Fibroblast of lung (primary cell): ENCODE measurements around the gene GSE1.

Source experiments
- EZH2 ChIP-seq: IDR thresholded peaks from 2 replicates; pipeline ENCODE4 v1.5.1; 2012; ENCODE audit warnings: low read length, control low read depth, mild to moderate bottlenecking; ENCODE audit errors: missing control alignments
- TF ChIP-seq, protein P1 (sequence below), 2 donors: IDR thresholded peaks in 1 of 2; conservative IDR thresholded peaks in 1 of 2; 1 replicate in 1 of 2; 2 replicates in 1 of 2; pipeline ENCODE4 v1.5.1; 2011 to 2012; ENCODE audit warnings: low read length in 2 of 2, control low read depth in 1 of 2, inconsistent platforms in 1 of 2, low read depth in 1 of 2, mild to moderate bottlenecking in 1 of 2

- TF ChIP-seq, protein P1, sequence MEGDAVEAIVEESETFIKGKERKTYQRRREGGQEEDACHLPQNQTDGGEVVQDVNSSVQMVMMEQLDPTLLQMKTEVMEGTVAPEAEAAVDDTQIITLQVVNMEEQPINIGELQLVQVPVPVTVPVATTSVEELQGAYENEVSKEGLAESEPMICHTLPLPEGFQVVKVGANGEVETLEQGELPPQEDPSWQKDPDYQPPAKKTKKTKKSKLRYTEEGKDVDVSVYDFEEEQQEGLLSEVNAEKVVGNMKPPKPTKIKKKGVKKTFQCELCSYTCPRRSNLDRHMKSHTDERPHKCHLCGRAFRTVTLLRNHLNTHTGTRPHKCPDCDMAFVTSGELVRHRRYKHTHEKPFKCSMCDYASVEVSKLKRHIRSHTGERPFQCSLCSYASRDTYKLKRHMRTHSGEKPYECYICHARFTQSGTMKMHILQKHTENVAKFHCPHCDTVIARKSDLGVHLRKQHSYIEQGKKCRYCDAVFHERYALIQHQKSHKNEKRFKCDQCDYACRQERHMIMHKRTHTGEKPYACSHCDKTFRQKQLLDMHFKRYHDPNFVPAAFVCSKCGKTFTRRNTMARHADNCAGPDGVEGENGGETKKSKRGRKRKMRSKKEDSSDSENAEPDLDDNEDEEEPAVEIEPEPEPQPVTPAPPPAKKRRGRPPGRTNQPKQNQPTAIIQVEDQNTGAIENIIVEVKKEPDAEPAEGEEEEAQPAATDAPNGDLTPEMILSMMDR (conservative IDR thresholded peaks at IDR 0.05 in 1 of 2, IDR thresholded peaks at IDR 0.05 in 1 of 2; ENCODE audit: low read depth in 1 of 2, low read length in 2 of 2) = no peak
- no peak for TF ChIP-seq EZH2
Measured at GRCh38 chr16:85659336-85659735, 46.2 kb downstream of the GSE1 start.
